WTC11 (cell line): ENCODE measurements around the gene ZNF566. TPM values are rescaled to one million over a fixed set of nuclear protein-coding genes. Genes with fewer than 3 reads are reported as not detected.

Experiments used
- ATAC-seq: fragments of 200-7000 bp; cut with Tn5 transposase; 2 replicates; pipeline ENCODE4 v1.10.0; 2021; ENCODE audit warnings: mild to moderate bottlenecking, moderate library complexity
- CTCF ChIA-PET: fragments of 300-600 bp; sonication (Branson Sonifier 250); formaldehyde crosslinking; loops from one replicate; lab custom pipeline; 2021; ENCODE audit warnings: antibody characterized with exemption; lab: Charles Lee
- POLR2A ChIA-PET: fragments of 350-600 bp; sonication (Branson Sonifier 250); formaldehyde crosslinking; loops from one replicate; lab custom pipeline; 2021; ENCODE audit warnings: antibody characterized with exemption; lab: Charles Lee
- DNase-seq: peaks from one replicate; pipeline ENCODE4 v3.0.0; 2021; ENCODE audit warnings: low spot score
- H3K27ac Mint-ChIP-seq: 2 replicates; pipeline ENCODE4 v1.8.0; 2021; ENCODE audit warnings: mixed read lengths
- H3K27me3 Mint-ChIP-seq: 2 replicates; pipeline ENCODE4 v1.8.0; 2021; ENCODE audit warnings: low read depth, mild to moderate bottlenecking, moderate library complexity, mixed read lengths
- H3K36me3 Mint-ChIP-seq: 2 replicates; pipeline ENCODE4 v1.8.0; 2021; ENCODE audit warnings: mixed read lengths
- H3K4me1 Mint-ChIP-seq: 2 replicates; pipeline ENCODE4 v1.8.0; 2022; ENCODE audit warnings: mixed read lengths
- H3K4me3 Mint-ChIP-seq: 2 replicates; pipeline ENCODE4 v1.8.0; 2021; ENCODE audit warnings: mild to moderate bottlenecking, moderate library complexity, mixed read lengths
- H3K9me3 Mint-ChIP-seq: 2 replicates; pipeline ENCODE4 v1.8.0; 2021; ENCODE audit warnings: mixed read lengths
- AR ChIP-seq: fragments of 250-450 bp; sonication (Bioruptor Pico); IDR thresholded peaks from 2 replicates; pipeline ENCODE4 v1.9.0; 2021; ENCODE audit warnings: mild to moderate bottlenecking
- ARID4B ChIP-seq: sonication (generic); formaldehyde crosslinking; IDR thresholded peaks from 2 replicates; pipeline ENCODE4 v1.8.0; 2023; ENCODE audit warnings: missing genetic modification reagents, mild to moderate bottlenecking, borderline replicate concordance
- CTCF ChIP-seq: fragments of 200-600 bp; IDR thresholded peaks from 2 replicates; pipeline ENCODE4 v1.8.0; 2022; ENCODE audit warnings: antibody characterized with exemption
- HMGA2 ChIP-seq: fragments of 250-450 bp; sonication (Bioruptor Pico); IDR thresholded peaks from 2 replicates; pipeline ENCODE4 v1.4.0; 2021; ENCODE audit warnings: mild to moderate bottlenecking, moderate library complexity
- MYBL2 ChIP-seq: sonication (generic); formaldehyde crosslinking; IDR thresholded peaks from 2 replicates; pipeline ENCODE4 v1.8.1; 2023; ENCODE audit warnings: mild to moderate bottlenecking, moderate library complexity, missing genetic modification reagents
- NR3C1 ChIP-seq: sonication (generic); formaldehyde crosslinking; conservative IDR thresholded peaks from 2 replicates; pipeline ENCODE4 v1.8.1; 2023; ENCODE audit warnings: low read depth, mild to moderate bottlenecking, missing genetic modification reagents
- PRDM15 ChIP-seq: sonication (generic); formaldehyde crosslinking; IDR thresholded peaks from 2 replicates; pipeline ENCODE4 v1.8.0; 2022; ENCODE audit warnings: missing genetic modification reagents
- PRRX2 ChIP-seq: fragments of 250-450 bp; sonication (Bioruptor Pico); IDR thresholded peaks from 2 replicates; pipeline ENCODE4 v1.8.0; 2021; ENCODE audit warnings: mild to moderate bottlenecking
- ZNF138 ChIP-seq: sonication (generic); formaldehyde crosslinking; conservative IDR thresholded peaks from 2 replicates; pipeline ENCODE4 v1.8.1; 2022; ENCODE audit warnings: mild to moderate bottlenecking, moderate library complexity, missing genetic modification reagents
- ZNF532 ChIP-seq: fragments of 250-450 bp; sonication (Bioruptor Pico); IDR thresholded peaks from 2 replicates; pipeline ENCODE4 v1.9.0; 2021; ENCODE audit warnings: mild to moderate bottlenecking, borderline replicate concordance
- total RNA-seq: library from RNA; stranded (reverse); gene quantifications from 3 replicates; pipeline ENCODE4 v1.2.3, GENCODE V29; 2021

ZNF566 gene
- total RNA-seq, 1 experiment from 2014 or later = 10.5 TPM

- CTCF ChIA-PET = no interaction called here
- Mint-ChIP-seq H3K9me3 (no peaks in the 10 kb centered on the region), H3K36me3 (peaks cover 14% of the 10 kb centered on the region), H3K27ac (peak overlapping the region; percentile 60; the same call in 1 of the 2 replicates), H3K4me1 (peaks cover 26% of the 10 kb centered on the region), H3K27me3 (peaks cover 42% of the 10 kb centered on the region), H3K4me3 (peak overlapping the region; percentile 90)
- POLR2A ChIA-PET = interaction anchor here (1.5 kb wide), 1 partner anchor 111 kb away, joined by 3 read pairs; no protein-coding TSS in a partner anchor
- peak; percentile 3; the same call in 1 of the 2 replicates for ATAC-seq
- peak; percentile 32 for DNase-seq
- TF ChIP-seq PRDM15 (CRISPR knock-in tag) (no peak), ZNF138 (CRISPR knock-in tag) (0 out of 2 replicates have a peak, but pooled peaks have one; percentile 34)
These were observed 71.5 kb downstream of the ZNF566 start for GRCh38 chr19:36417752-36418286.

- ChIA-PET CTCF (no interaction called here), POLR2A (no interaction called here)
- H3K9me3 Mint-ChIP-seq = no peaks in the 10 kb centered on the region
- DNase-seq = no peak
- H3K36me3 Mint-ChIP-seq = peaks cover 56% of the 10 kb centered on the region
- no peaks in the 10 kb centered on the region for H3K27me3 Mint-ChIP-seq
- no peaks in the 10 kb centered on the region for H3K4me1 Mint-ChIP-seq
- no peak overlapping the region for H3K27ac Mint-ChIP-seq
- H3K4me3 Mint-ChIP-seq = no peak overlapping the region
- ATAC-seq = no peak
- TF ChIP-seq ZNF532 (CRISPR knock-in tag) (no peak), MYBL2 (CRISPR knock-in tag) (no peak), PRDM15 (CRISPR knock-in tag) (no peak), NR3C1 (CRISPR knock-in tag) (no peak), CTCF (no peak), PRRX2 (CRISPR knock-in tag) (no peak), HMGA2 (CRISPR knock-in tag) (no peak), ARID4B (CRISPR knock-in tag) (no peak), AR (CRISPR knock-in tag) (no peak)
These were observed 79.5 kb downstream of the ZNF566 start for GRCh38 chr19:36409841-36410240.
